H1 (cell line): ENCODE data around the gene ARID3B. TPM values are rescaled to one million over a fixed set of nuclear protein-coding genes. Genes with fewer than 3 reads are reported as not detected.
A peak's percentile ranks its signal among the peaks of the same experiment; 100 is the strongest.

Experiments
- CTCF ChIA-PET: fragments of 300-600 bp; sonication (Branson Sonifier 250); formaldehyde crosslinking; loops from one replicate; lab custom pipeline; 2021; ENCODE audit not compliant: partially characterized antibody; lab: Charles Lee
- POLR2A ChIA-PET: fragments of 300-600 bp; sonication (Branson Sonifier 250); formaldehyde crosslinking; loops from one replicate; lab custom pipeline; 2021; ENCODE audit warnings: inconsistent platforms; ENCODE audit not compliant: partially characterized antibody; lab: Charles Lee
- DNase-seq, 2 experiments: peaks; one replicate each; pipeline versions ENCODE4 v3.0.0 to v3.0.0-alpha.2; 2010 to 2022; ENCODE audit warnings: low spot score in 2 of 2, low read depth in 1 of 2, mixed read lengths in 1 of 2
- FAIRE-seq: peaks from 2 replicates; lab custom pipeline; 2011; peaks lifted over from hg19 to GRCh38; lab: Jason Lieb, UNC
- H2AFZ ChIP-seq: 2 replicates; pipeline ENCODE4 v1.8.1; 2012; ENCODE audit warnings: low read length, inconsistent platforms
- H2AK5ac ChIP-seq: 2 replicates; pipeline ENCODE4 v1.6.1; 2013; ENCODE audit warnings: low read depth, low read length
- H2BK120ac ChIP-seq: replicated peaks from 2 replicates; pipeline ENCODE3; 2013; ENCODE audit warnings: low read depth, low read length, inconsistent platforms
- H2BK12ac ChIP-seq: 2 replicates; pipeline ENCODE4 v1.6.1; 2013; ENCODE audit warnings: low read depth, low read length
- H2BK15ac ChIP-seq: 2 replicates; pipeline ENCODE4 v1.6.1; 2013; ENCODE audit warnings: low read length
- H2BK20ac ChIP-seq: 2 replicates; pipeline ENCODE4 v1.6.1; 2013; ENCODE audit warnings: low read length
- H2BK5ac ChIP-seq: 2 replicates; pipeline ENCODE4 v1.6.1; 2013; ENCODE audit warnings: low read depth, low read length
- H3K14ac ChIP-seq: 2 replicates; pipeline ENCODE4 v1.6.1; 2013; ENCODE audit warnings: inconsistent platforms; ENCODE audit not compliant: insufficient read length
- H3K18ac ChIP-seq: 2 replicates; pipeline ENCODE4 v1.6.1; 2013; ENCODE audit warnings: low read length; ENCODE audit errors: extremely low read depth
- H3K23ac ChIP-seq: 2 replicates; pipeline ENCODE4 v1.6.1; 2013; ENCODE audit warnings: inconsistent platforms; ENCODE audit not compliant: insufficient read length
- H3K23me2 ChIP-seq: 2 replicates; pipeline ENCODE4 v1.6.1; 2013; ENCODE audit warnings: low read depth, low read length
- H3K27ac ChIP-seq: 2 replicates; pipeline ENCODE4 v1.6.1; 2011; ENCODE audit warnings: low read depth, low read length, inconsistent platforms
- H3K27me3 ChIP-seq, 4 experiments: replicated peaks in 1 of 4; 1 replicate in 1 of 4; 2 replicates in 3 of 4; pipeline versions ENCODE4 v1.6.1 to v1.8.1; 2011 to 2013; ENCODE audit warnings: low read length in 3 of 4, mild to moderate bottlenecking in 3 of 4, inconsistent platforms in 2 of 4, mixed read lengths in 2 of 4, moderate library complexity in 1 of 4; ENCODE audit not compliant: control insufficient read depth in 3 of 4, insufficient read depth in 3 of 4; ENCODE audit errors: extremely low read depth in 1 of 4
- H3K36me3 ChIP-seq, 4 experiments: 2 replicates each; pipeline versions ENCODE4 v1.6.1 to v1.8.1; 2011 to 2013; ENCODE audit warnings: mild to moderate bottlenecking in 4 of 4, low read length in 3 of 4, moderate library complexity in 2 of 4, control low read depth in 1 of 4, inconsistent platforms in 1 of 4; ENCODE audit not compliant: insufficient read depth in 4 of 4, control insufficient read depth in 2 of 4
- H3K4ac ChIP-seq: replicated peaks from 2 replicates; pipeline ENCODE3; 2013; ENCODE audit warnings: low read length, low read depth, mixed read lengths, inconsistent platforms; ENCODE audit not compliant: insufficient read length
- H3K4me1 ChIP-seq, 4 experiments: replicated peaks in 1 of 4; 1 replicate in 1 of 4; 2 replicates in 3 of 4; pipeline versions ENCODE4 v1.6.1 to v1.8.1; 2011 to 2013; ENCODE audit warnings: low read length in 3 of 4, inconsistent platforms in 2 of 4, mixed read lengths in 1 of 4; ENCODE audit not compliant: insufficient read depth in 4 of 4, control insufficient read depth in 3 of 4
- H3K4me2 ChIP-seq, 2 experiments: 2 replicates each; pipeline versions ENCODE4 v1.6.1 to v1.8.1; 2011 to 2013; ENCODE audit warnings: low read depth in 2 of 2, low read length in 2 of 2, control low read depth in 1 of 2, inconsistent platforms in 1 of 2, mild to moderate bottlenecking in 1 of 2; ENCODE audit not compliant: insufficient read depth in 1 of 2
- H3K4me3 ChIP-seq, 4 experiments: fragments of 200-600, 300-600 bp in 1 of 4; sonication (generic), shearing (Covaris generic), sonication (Bioruptor Twin) in 1 of 4; 2 replicates each; pipeline versions ENCODE4 v1.5.1 to v1.8.1; 2011 to 2016; ENCODE audit warnings: low read length in 4 of 4, low read depth in 3 of 4, control low read depth in 2 of 4, inconsistent platforms in 2 of 4, mild to moderate bottlenecking in 2 of 4, mixed read lengths in 1 of 4, moderate library complexity in 1 of 4; ENCODE audit not compliant: insufficient read depth in 2 of 4; ENCODE audit errors: extremely low read depth in 1 of 4
- H3K56ac ChIP-seq: replicated peaks from 2 replicates; pipeline ENCODE3; 2013; ENCODE audit warnings: low read depth, mild to moderate bottlenecking, mixed read lengths, low read length, inconsistent platforms; ENCODE audit not compliant: insufficient read length
- H3K79me1 ChIP-seq: 2 replicates; pipeline ENCODE4 v1.6.1; 2013; ENCODE audit warnings: low read depth, low read length, control low read depth
- H3K79me2 ChIP-seq, 2 experiments: 2 replicates each; pipeline versions ENCODE4 v1.6.1 to v1.8.1; 2012 to 2013; ENCODE audit warnings: low read length in 2 of 2, mild to moderate bottlenecking in 2 of 2, inconsistent platforms in 1 of 2; ENCODE audit not compliant: insufficient read depth in 2 of 2, control insufficient read depth in 1 of 2
- H3K9ac ChIP-seq, 4 experiments: replicated peaks in 1 of 4; 1 replicate in 1 of 4; 2 replicates in 3 of 4; pipeline versions ENCODE4 v1.6.1 to v1.8.1; 2011 to 2013; ENCODE audit warnings: low read depth in 3 of 4, low read length in 3 of 4, control low read depth in 2 of 4, mild to moderate bottlenecking in 2 of 4, moderate library complexity in 2 of 4, inconsistent platforms in 1 of 4; ENCODE audit errors: extremely low read depth in 1 of 4
- H3K9me3 ChIP-seq, 2 experiments: 2 replicates each; pipeline versions ENCODE4 v1.6.1 to v1.8.1; 2012 to 2013; ENCODE audit warnings: mild to moderate bottlenecking in 2 of 2, moderate library complexity in 2 of 2, control low read depth in 1 of 2, inconsistent platforms in 1 of 2, low read depth in 1 of 2, low read length in 1 of 2, mixed read lengths in 1 of 2; ENCODE audit not compliant: insufficient read depth in 2 of 2
- H4K20me1 ChIP-seq, 2 experiments: replicated peaks in 1 of 2; 2 replicates each; pipeline versions ENCODE3 to v1.8.1; 2011 to 2013; ENCODE audit warnings: inconsistent platforms in 2 of 2, low read length in 2 of 2, mild to moderate bottlenecking in 1 of 2; ENCODE audit not compliant: insufficient read depth in 2 of 2, control insufficient read depth in 1 of 2
- H4K5ac ChIP-seq: 2 replicates; pipeline ENCODE4 v1.6.1; 2013; ENCODE audit warnings: low read length, low read depth, mixed read lengths, inconsistent platforms; ENCODE audit not compliant: insufficient read length
- H4K8ac ChIP-seq: 2 replicates; pipeline ENCODE4 v1.8.0; 2013; ENCODE audit warnings: mild to moderate bottlenecking, moderate library complexity, low read length, inconsistent platforms; ENCODE audit not compliant: insufficient read depth; ENCODE audit errors: extremely low read depth
- H4K91ac ChIP-seq: replicated peaks from 2 replicates; pipeline ENCODE3; 2013; ENCODE audit warnings: low read length, mixed read lengths, inconsistent platforms; ENCODE audit not compliant: insufficient read length
- CHD2 ChIP-seq: IDR thresholded peaks from 2 replicates; pipeline ENCODE4 v1.6.1; 2012; ENCODE audit warnings: low read length, improper control_type of control experiment
- WGBS, 2 experiments: shearing (Covaris generic) in 1 of 2; methylation state at CpG; one replicate each; pipeline versions ENCODE4 v1.1.6 to v1.1.7; 2013 to 2015; ENCODE audit warnings: low lambda C conversion rate in 2 of 2, mixed read lengths in 2 of 2, inconsistent platforms in 1 of 2, low coverage in 1 of 2, missing lambda C conversion rate in 1 of 2; ENCODE audit not compliant: insufficient replicate concordance in 2 of 2, insufficient coverage in 1 of 2, insufficient read length in 1 of 2; ENCODE audit errors: extremely low coverage in 1 of 2, missing lambda C conversion rate in 1 of 2; 5-methylcytosine and 5-hydroxymethylcytosine counted together
- polyA plus RNA-seq, 7 experiments: library from polyadenylated mRNA; depleted of rRNA in 3 of 7; stranded (reverse) in 5 of 7; unstranded in 2 of 7; fragments of >200 nt in 5 of 7; fragments of 200-250 nt in 2 of 7; gene quantifications; 1 replicate in 5 of 7; 2 replicates in 1 of 7; 4 replicates in 1 of 7; pipeline versions ENCODE4 v1.2.1 to v1.2.3, GENCODE V29; 2011 to 2013; ENCODE audit warnings: missing spikeins in 2 of 7, mixed read lengths in 2 of 7
- total RNA-seq: library from RNA; stranded (reverse); fragmentation: NEBNext Ultra II Directional; extraction: Animal tissue kit (Norgen Biotek cat#: 25700); gene quantifications from 2 replicates; pipeline ENCODE4 v1.2.1, GENCODE V29; 2021

The ARID3B gene
- total and polyA plus RNA-seq, 2 of the 8 experiments (the other 6 are each of a cell fraction or from before 2014, with no cell fraction given) = 81.0 to 115 TPM

DNA sequence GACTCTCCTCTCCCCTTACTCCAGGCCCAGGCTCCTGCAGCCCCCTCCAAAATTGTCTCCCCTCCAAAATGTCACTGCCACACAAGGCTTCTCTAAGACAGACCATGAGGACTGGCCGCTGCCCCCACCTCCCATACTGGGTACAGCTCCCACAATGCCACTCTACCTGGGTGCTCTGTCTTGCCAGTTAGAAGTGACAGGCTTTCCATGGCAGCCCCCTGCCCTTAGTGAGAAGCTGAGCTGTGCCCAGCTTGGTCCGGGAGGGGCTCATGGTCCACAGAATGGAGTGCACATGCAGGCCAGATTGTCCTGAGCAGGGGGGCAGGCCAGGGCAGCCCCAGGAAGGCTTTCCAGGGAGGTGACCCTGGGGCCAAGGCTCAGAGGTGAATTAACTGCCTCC is 71.7 kb downstream of the ARID3B start:
- 0 out of 2 replicates have a peak overlapping the region, but pooled peaks have one; percentile 60 for H2BK12ac ChIP-seq
- H3K4me1 ChIP-seq = peaks cover 0 to 5% (median 2%) of the 10 kb centered on the region in 4 experiments; a peak in 5 of 7 replicates
- no peak overlapping the region for H4K5ac ChIP-seq
- H3K23ac ChIP-seq = no peak overlapping the region
- H4K8ac ChIP-seq = peak overlapping the region; percentile 20; the same call in 1 of the 2 replicates
- ChIA-PET CTCF (interaction anchor here (0.8 to 37.5 kb wide), 12 partner anchors 9 to 576 kb away, joined by 3 to 1439 read pairs (median 7); partner anchors contain the start of genes CSK, CYP1A2, EDC3 and SEMA7A), POLR2A (interaction anchor here (1.0 to 10.0 kb wide), 4 partner anchors 11 to 151 kb away, joined by 3 to 122 read pairs (median 4); partner anchors contain the start of gene ARID3B)
- H3K23me2 ChIP-seq = peaks cover 16% of the 10 kb centered on the region; the same call in 1 of the 2 replicates
- H2BK15ac ChIP-seq = no peak overlapping the region
- H2AK5ac ChIP-seq = no peak overlapping the region
- H2AFZ ChIP-seq = no peak overlapping the region
- no peak overlapping the region for H3K56ac ChIP-seq
- H3K27me3 ChIP-seq = peaks cover 0 to 15% (median 11%) of the 10 kb centered on the region in 4 experiments; a peak in 5 of 7 replicates
- H3K4me2 ChIP-seq = no peak overlapping the region
- H3K9ac ChIP-seq = no peak overlapping the region
- no peaks in the 10 kb centered on the region for H3K9me3 ChIP-seq
- H3K14ac ChIP-seq = no peak overlapping the region
- no peak overlapping the region for H3K4me3 ChIP-seq
- H2BK5ac ChIP-seq = no peak overlapping the region
- WGBS, 2 experiments = 89% methylated on average over 2 of the region's 2 CpGs; no CpG with 5 or more reads in 1 of the 2 experiments
- H3K79me1 ChIP-seq = peaks cover 6% of the 10 kb centered on the region
- H3K27ac ChIP-seq = no peak overlapping the region
- H4K20me1 ChIP-seq = peaks cover 11 to 13% of the 10 kb centered on the region in 2 experiments
- no peak for DNase-seq
- no peak overlapping the region for H4K91ac ChIP-seq
- FAIRE-seq = no peak
- no peak overlapping the region for H2BK20ac ChIP-seq
- H2BK120ac ChIP-seq = no peak overlapping the region
- H3K4ac ChIP-seq = no peak overlapping the region
- H3K79me2 ChIP-seq = peaks cover 14 to 19% of the 10 kb centered on the region in 2 experiments
- H3K18ac ChIP-seq = no peak overlapping the region; the same call in 1 of the 2 replicates
- no peaks in the 10 kb centered on the region for H3K36me3 ChIP-seq
- TF ChIP-seq CHD2 = no peak
